Breast epithelium (tissue), 4 donors: ENCODE results near the gene ITGA3. TPM values are rescaled to one million over a fixed set of nuclear protein-coding genes. Genes with fewer than 3 reads are reported as not detected.

Experiments used
- DNase-seq, 2 donors: peaks; one replicate each; pipeline ENCODE4 v3.0.0-alpha.2; 2019; ENCODE audit warnings: low spot score in 2 of 2
- H3K27ac ChIP-seq, 2 donors: fragments of 200-600 bp; sonication (generic) in 1 of 2; one replicate each; pipeline ENCODE4 v1.5.1; 2016 to 2019; ENCODE audit warnings: mild to moderate bottlenecking in 1 of 2
- H3K27me3 ChIP-seq, 2 donors: fragments of 200-600 bp; sonication (generic) in 1 of 2; one replicate each; pipeline versions ENCODE4 v1.5.1 to v1.6.0; 2017 to 2019; ENCODE audit warnings: control low read depth in 1 of 2, mild to moderate bottlenecking in 1 of 2
- H3K36me3 ChIP-seq: fragments of 200-600 bp; one replicate; pipeline ENCODE4 v1.5.1; 2019
- H3K4me1 ChIP-seq, 2 donors: fragments of 200-600 bp; sonication (generic); one replicate each; pipeline ENCODE4 v1.5.1; 2016 to 2019; ENCODE audit warnings: control low read depth in 1 of 2
- H3K4me3 ChIP-seq, 3 donors: fragments of 200-600 bp; sonication (generic); 1 replicate in 2 of 3; 2 replicates in 1 of 3; pipeline ENCODE4 v1.5.1; 2016 to 2019; ENCODE audit warnings: mild to moderate bottlenecking in 3 of 3, moderate library complexity in 2 of 3
- H3K9me3 ChIP-seq, 2 donors: fragments of 200-600 bp; sonication (generic) in 1 of 2; one replicate each; pipeline ENCODE4 v1.5.1; 2016 to 2019; ENCODE audit warnings: control low read depth in 1 of 2
- CTCF ChIP-seq, 3 donors: fragments of 450-650 bp; IDR thresholded peaks; one replicate each; pipeline ENCODE4 v1.5.1; 2016 to 2017; ENCODE audit warnings: antibody characterized with exemption in 3 of 3, mild to moderate bottlenecking in 3 of 3, moderate library complexity in 3 of 3
- POLR2A ChIP-seq: fragments of 450-650 bp; IDR thresholded peaks from one replicate; pipeline ENCODE4 v1.6.1; 2016; ENCODE audit warnings: antibody characterized with exemption, mild to moderate bottlenecking, moderate library complexity
- POLR2AphosphoS5 ChIP-seq, 3 donors: sonication (generic); formaldehyde crosslinking; IDR thresholded peaks; one replicate each; pipeline ENCODE4 v1.6.1; 2017; ENCODE audit warnings: antibody characterized with exemption in 3 of 3
- intact Hi-C: fragments of 100-400 bp; cut with DNase I; formaldehyde crosslinking; loops from one replicate; pipeline ENCODE4 v1.15.1; 2023; ENCODE audit warnings: low total_unique reads
- total RNA-seq, 3 donors: library from RNA; depleted of rRNA; stranded (reverse); fragments of >200 nt; gene quantifications; one replicate each; pipeline ENCODE4 v1.1.0, GENCODE V29; 2016

ITGA3 gene
- total RNA-seq, 3 donors from 2014 or later: 10.6 to 67.6 (median 48.5) TPM

GRCh38 chr17:50066995-50067394, 11.1 kb downstream of the ITGA3 start:
- no peak for TF ChIP-seq CTCF (IDR thresholded peaks at IDR 0.05)
- no peak for TF ChIP-seq POLR2A
- TF ChIP-seq POLR2AphosphoS5 (IDR thresholded peaks at IDR 0.05): no peak
- no peak overlapping the region for H3K4me3 ChIP-seq
- H3K36me3 ChIP-seq: peaks cover 8% of the 10 kb centered on the region
- H3K4me1 ChIP-seq: peaks cover 18 to 19% of the 10 kb centered on the region in 2 donors
- DNase-seq: no peak
- no peaks in the 10 kb centered on the region for H3K27me3 ChIP-seq
- intact Hi-C loops: no loop called here
- no peaks in the 10 kb centered on the region for H3K9me3 ChIP-seq
- H3K27ac ChIP-seq: no peak overlapping the region

GRCh38 chr17:50067996-50068395, 12.1 kb downstream of the ITGA3 start:
- Histone ChIP-seq H3K27me3 (no peaks in the 10 kb centered on the region), H3K27ac (no peak overlapping the region), H3K4me3 (no peak overlapping the region), H3K4me1 (peaks cover 14 to 16% of the 10 kb centered on the region in 2 donors), H3K9me3 (no peaks in the 10 kb centered on the region), H3K36me3 (peaks cover 8% of the 10 kb centered on the region)
- TF ChIP-seq CTCF (IDR thresholded peaks at IDR 0.05): no peak
- no peak for TF ChIP-seq POLR2AphosphoS5 (IDR thresholded peaks at IDR 0.05)
- no peak for TF ChIP-seq POLR2A
- intact Hi-C loops: no loop called here
- no peak for DNase-seq

- H3K4me3 ChIP-seq: no peak overlapping the region
- no peaks in the 10 kb centered on the region for H3K4me1 ChIP-seq
- H3K36me3 ChIP-seq: peaks cover 8% of the 10 kb centered on the region
- H3K9me3 ChIP-seq: no peaks in the 10 kb centered on the region
- DNase-seq: no peak
- intact Hi-C loops: no loop called here
- H3K27ac ChIP-seq: no peak overlapping the region
- TF ChIP-seq CTCF (IDR thresholded peaks at IDR 0.05) (no peak), POLR2A (no peak), POLR2AphosphoS5 (IDR thresholded peaks at IDR 0.05) (no peak)
- H3K27me3 ChIP-seq: no peaks in the 10 kb centered on the region
Measured at GRCh38 chr17:50070908-50071680, 15.2 kb downstream of the ITGA3 start.

- TF ChIP-seq POLR2A: no peak
- no peak for DNase-seq
- Histone ChIP-seq H3K4me3 (no peak overlapping the region), H3K9me3 (no peaks in the 10 kb centered on the region), H3K36me3 (peaks cover 8% of the 10 kb centered on the region), H3K27ac (no peak overlapping the region), H3K4me1 (no peaks in the 10 kb centered on the region), H3K27me3 (no peaks in the 10 kb centered on the region)
- intact Hi-C loops: no loop called here
Measured at GRCh38 chr17:50071692-50072091, 15.8 kb downstream of the ITGA3 start.

GRCh38 chr17:50072130-50072529, 16.2 kb downstream of the ITGA3 start:
- intact Hi-C loops: no loop called here

More at GRCh38 chr17:50072130-50072529, 16.2 kb downstream of the ITGA3 start:
- H3K27me3 ChIP-seq: no peaks in the 10 kb centered on the region
- no peaks in the 10 kb centered on the region for H3K4me1 ChIP-seq
- H3K36me3 ChIP-seq: peaks cover 8% of the 10 kb centered on the region
- H3K27ac ChIP-seq: no peak overlapping the region
- H3K9me3 ChIP-seq: no peaks in the 10 kb centered on the region
- DNase-seq: no peak
- TF ChIP-seq POLR2AphosphoS5 (IDR thresholded peaks at IDR 0.05): no peak
- no peak for TF ChIP-seq POLR2A
- TF ChIP-seq CTCF (IDR thresholded peaks at IDR 0.05): no peak
- H3K4me3 ChIP-seq: no peak overlapping the region
